SK-N-MC (cell line): ENCODE measurements around the gene MPG.
A peak's percentile ranks its signal among the peaks of the same experiment; 100 is the strongest.

Source experiments
- DNase-seq: peaks from one replicate; pipeline ENCODE4 v3.0.0-alpha.2; 2011; ENCODE audit warnings: low read depth, low spot score
- H3K27ac ChIP-seq: fragments of 200-600 bp; sonication (generic); 2 replicates; pipeline ENCODE4 v1.5.1; 2016; ENCODE audit warnings: mixed run types
- H3K36me3 ChIP-seq: fragments of 200-600 bp; sonication (generic); 2 replicates; pipeline ENCODE4 v1.6.1; 2017; ENCODE audit warnings: antibody characterized with exemption, low read length, mixed read lengths; ENCODE audit not compliant: insufficient read depth
- H3K4me3 ChIP-seq: fragments of 200-600 bp; sonication (generic); 2 replicates; pipeline ENCODE4 v1.5.1; 2016
- H3K9ac ChIP-seq: fragments of 200-600 bp; sonication (generic); 2 replicates; pipeline ENCODE4 v1.8.0; 2017; ENCODE audit warnings: mixed run types, mixed read lengths; ENCODE audit not compliant: insufficient read length
- H3K9me3 ChIP-seq: fragments of 200-600 bp; sonication (generic); 2 replicates; pipeline ENCODE4 v1.6.1; 2017; ENCODE audit warnings: low read depth, mild to moderate bottlenecking, antibody characterized with exemption, low read length, moderate library complexity, mixed read lengths
- EZH2 ChIP-seq: fragments of 200-600 bp; sonication (generic); IDR thresholded peaks from one replicate; pipeline ENCODE4 v1.6.1; 2017; ENCODE audit warnings: antibody characterized with exemption
- FOXP2 ChIP-seq: optimal IDR thresholded peaks from 2 replicates; pipeline ENCODE3; 2011; ENCODE audit warnings: mild to moderate bottlenecking, moderate library complexity; ENCODE audit not compliant: insufficient read depth; ENCODE audit errors: extremely low read length, control extremely low read depth
- POLR2AphosphoS5 ChIP-seq: IDR thresholded peaks from 2 replicates; pipeline ENCODE4 v1.6.1; 2012; ENCODE audit warnings: mild to moderate bottlenecking, low read depth, low read length, borderline replicate concordance

The MPG gene

DNA sequence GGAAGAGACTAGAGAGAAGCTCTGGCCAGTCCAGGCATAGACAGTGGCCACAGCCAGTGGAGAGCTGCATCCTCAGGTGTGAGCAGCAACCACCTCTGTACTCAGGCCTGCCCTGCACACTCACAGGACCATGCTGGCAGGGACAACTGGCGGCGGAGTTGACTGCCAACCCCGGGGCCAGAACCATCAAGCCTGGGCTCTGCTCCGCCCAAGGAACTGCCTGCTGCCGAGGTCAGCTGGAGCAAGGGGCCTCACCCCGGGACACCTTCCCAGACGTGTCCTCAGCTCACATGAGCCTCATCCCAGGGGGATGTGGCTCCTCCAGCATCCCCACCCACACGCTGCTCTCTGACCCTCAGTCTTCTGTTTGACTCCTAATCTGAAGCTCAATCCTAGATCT is 8.8 kb upstream of the MPG start:
- TF ChIP-seq FOXP2 (no peak), EZH2 (no peak), POLR2AphosphoS5 (no peak)
- Histone ChIP-seq H3K9me3 (no peaks in the 10 kb centered on the region), H3K27ac (no peak overlapping the region), H3K4me3 (no peak overlapping the region), H3K9ac (no peak overlapping the region), H3K36me3 (no peaks in the 10 kb centered on the region)
- DNase-seq = no peak

DNA sequence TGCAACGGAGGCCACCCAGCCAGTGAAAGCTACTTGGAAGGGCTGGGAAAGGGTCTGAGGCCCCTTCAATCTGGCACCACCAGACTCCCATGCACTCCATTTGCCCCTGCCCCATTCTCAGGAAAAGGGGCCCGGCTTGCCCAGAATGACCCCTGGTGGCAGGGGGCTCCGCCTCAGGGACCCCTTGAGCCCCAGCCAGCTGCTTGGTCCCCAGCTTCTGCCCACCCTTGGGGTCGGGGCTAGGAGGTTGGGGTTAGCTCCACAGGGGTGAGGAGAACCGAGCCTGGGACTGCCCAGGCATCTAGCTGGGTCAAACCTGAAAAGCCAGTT is 6.8 kb upstream of the MPG start:
- H3K9me3 ChIP-seq = no peaks in the 10 kb centered on the region
- no peaks in the 10 kb centered on the region for H3K36me3 ChIP-seq
- no peak overlapping the region for H3K27ac ChIP-seq
- DNase-seq = no peak
- H3K9ac ChIP-seq = no peak overlapping the region
- TF ChIP-seq POLR2AphosphoS5 = no peak
- TF ChIP-seq FOXP2 = no peak
- TF ChIP-seq EZH2 = no peak
- peak overlapping the region; percentile 72 for H3K4me3 ChIP-seq

DNA sequence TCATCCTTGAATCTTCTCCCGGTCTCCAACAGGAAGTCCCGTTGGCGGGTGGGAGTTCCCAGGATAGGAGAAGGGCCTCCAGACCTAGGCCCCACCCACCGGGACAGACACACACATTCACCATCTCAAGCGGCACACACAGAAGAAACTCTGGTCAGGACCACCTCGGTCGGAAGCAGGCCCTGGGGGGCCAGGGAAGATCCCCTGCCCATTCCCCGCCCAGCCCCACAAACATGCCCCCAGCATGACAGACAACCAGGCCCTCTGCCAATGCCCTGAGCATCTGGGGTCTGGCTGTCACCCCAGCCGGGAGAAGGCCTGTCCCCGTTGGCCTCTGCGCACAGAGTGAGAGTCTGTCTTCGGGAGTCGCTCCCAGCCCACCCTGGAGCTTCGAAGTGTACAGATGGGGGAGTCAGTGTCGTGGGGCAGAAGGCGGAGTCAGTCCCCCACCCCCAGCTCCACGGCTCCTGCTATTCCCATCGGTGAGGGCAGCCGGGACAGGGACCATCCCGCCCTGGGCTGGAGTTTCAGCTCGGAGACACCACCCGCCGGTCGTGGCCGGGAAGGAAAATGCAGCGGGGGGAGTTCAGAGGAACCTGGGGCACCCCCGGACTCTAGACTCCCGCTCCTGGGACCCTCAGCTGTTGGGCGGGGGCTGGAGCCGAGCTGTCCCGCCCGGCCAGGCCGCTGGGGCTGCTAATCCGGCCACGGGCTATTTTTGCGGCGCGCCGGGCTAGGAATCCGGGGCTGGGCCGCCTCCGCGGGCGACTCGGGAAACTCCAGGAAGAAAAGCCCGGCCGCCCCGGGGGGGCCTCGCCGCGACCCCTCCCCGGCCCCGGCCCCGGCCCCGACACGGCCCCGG is 6.3 kb upstream of the MPG start:
- peak overlapping the region; percentile 72 for H3K4me3 ChIP-seq

DNA sequence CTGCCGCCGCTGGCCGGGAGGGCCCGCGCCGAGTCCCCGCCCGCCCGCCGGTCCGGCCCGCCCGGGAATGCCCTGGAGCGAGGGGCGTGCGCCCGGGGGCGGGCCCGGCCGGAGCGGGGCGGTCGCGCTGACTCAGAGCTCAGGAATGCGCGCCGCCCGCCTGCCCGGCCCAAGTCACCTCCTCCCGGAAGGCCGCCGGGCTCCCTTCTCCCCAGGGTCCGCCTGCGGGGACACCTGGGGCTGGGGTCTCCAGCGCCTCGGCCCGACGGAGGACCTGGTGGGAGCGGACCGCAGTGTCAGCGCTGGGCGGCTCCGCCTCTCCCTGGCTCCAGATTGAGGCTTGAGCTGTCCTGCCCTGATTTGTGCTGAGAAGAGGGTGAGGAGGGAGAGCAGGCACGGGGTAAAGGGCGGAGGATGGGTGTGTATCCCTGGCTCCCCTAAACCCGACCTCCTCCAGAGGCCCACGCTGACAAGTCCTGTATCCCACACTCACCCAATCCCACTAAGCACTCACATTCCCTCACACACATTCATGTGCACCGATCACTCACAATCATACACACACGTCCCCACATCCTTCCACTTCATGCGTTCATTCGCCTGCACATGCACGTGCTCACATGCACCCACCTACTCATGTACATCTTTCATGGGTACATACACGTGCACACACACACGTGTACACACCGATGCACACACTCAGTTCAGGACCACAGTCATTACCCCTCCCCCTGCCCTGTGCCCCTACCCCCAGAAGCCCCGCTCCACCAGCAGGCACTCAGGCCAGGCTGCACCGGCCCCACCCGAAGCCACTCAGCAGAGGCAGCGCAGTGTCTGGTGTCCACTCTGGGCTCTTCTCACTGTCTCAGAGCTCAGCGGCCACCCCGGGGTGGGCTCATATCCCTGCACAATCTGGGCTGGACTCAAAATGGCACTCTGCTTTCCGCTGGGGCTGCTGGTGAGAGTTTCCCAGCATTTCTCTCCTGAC is 5.2 kb upstream of the MPG start, which contains the start of gene RHBDF1:
TSS of gene RHBDF1 (minus strand) at position 71 of the 988 bp plus-strand sequence. CDS start 7,616 bp downstream, outside the sequence.
- H3K27ac ChIP-seq = no peak within 1 kb of the TSS
- no peaks in the 10 kb centered on the region for H3K9me3 ChIP-seq
- DNase-seq = no peak
- TF ChIP-seq FOXP2 (no peak), POLR2AphosphoS5 (no peak), EZH2 (no peak)
- H3K4me3 ChIP-seq = peak within 1 kb of the TSS; percentile 72
- H3K36me3 ChIP-seq = no peaks in the 10 kb centered on the region
- peak within 1 kb of the TSS; percentile 55 for H3K9ac ChIP-seq

More for the DNA sequence above, 6.3 kb upstream of the MPG start:
- Histone ChIP-seq H3K36me3 (no peaks in the 10 kb centered on the region), H3K9ac (peak overlapping the region; percentile 55), H3K27ac (no peak overlapping the region), H3K9me3 (no peaks in the 10 kb centered on the region)
- no peak for DNase-seq
- TF ChIP-seq POLR2AphosphoS5 (no peak), FOXP2 (no peak), EZH2 (no peak)

DNA sequence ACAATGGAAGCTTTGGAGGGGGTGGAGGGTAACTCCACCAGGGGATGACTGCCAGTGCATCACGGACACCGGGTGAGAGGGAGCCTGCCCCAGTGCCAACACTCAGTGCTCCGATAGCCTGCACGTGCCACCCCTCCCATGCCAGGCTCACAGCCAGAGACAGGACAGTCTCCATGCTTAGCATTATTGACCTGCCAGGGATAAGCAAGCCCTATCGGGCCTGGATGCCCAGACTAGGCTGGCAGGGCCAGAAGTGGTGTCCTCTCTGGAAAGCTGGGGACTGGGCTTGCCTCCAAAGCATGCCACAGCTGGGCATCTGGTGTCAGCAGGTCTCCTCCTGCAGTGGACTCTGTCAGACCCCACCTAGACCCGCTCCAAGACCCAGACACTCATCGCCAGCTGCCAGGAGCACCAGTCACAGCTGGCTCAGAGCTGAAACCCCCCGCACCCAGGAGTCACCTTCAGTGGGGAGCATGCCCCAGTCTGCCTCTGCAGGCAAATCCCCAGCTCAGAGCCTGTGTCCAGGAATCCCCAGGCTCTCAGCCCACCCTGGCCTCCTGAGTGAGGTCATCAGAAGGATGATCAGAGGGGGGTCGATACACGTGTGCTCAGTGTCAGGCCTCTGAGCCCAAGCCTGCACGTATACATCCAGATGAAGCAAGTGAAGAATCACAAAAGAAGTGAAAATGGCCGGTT is 3.8 kb upstream of the MPG start:
- H3K9me3 ChIP-seq = no peaks in the 10 kb centered on the region
- no peaks in the 10 kb centered on the region; the same call in 1 of the 2 replicates for H3K36me3 ChIP-seq
- TF ChIP-seq EZH2 (no peak), FOXP2 (no peak), POLR2AphosphoS5 (no peak)
- H3K4me3 ChIP-seq = no peak overlapping the region
- no peak overlapping the region for H3K9ac ChIP-seq
- no peak for DNase-seq
- H3K27ac ChIP-seq = no peak overlapping the region

DNA sequence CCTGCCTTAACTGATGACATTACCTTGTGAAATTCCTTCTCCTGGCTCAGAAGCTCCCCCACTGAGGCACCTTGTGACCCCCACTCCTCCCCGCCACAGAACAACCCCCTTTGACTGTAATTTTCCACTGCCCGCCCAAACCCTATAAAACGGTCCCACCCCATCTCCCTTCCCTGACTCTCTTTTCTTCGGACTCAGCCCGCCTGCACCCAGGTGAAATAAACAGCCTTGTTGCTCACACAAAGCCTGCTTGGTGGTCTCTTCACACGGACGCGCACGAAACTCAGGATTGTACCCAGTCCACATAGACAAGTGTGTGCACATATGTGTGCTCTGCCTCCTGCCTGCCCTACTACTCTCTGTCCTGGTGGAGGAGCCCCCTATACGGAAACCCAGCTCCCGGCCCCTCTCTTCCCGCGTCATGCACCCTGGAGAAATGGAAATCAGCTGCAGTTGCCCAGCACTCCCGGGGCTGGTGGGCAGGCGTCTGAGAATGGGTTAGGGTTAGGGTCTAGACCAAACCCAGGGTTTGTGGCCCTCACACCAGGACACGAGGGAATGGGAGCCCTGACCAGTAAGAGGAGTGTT is 3.2 kb upstream of the MPG start:
- no peak for DNase-seq
- Histone ChIP-seq H3K9me3 (no peaks in the 10 kb centered on the region), H3K36me3 (no peaks in the 10 kb centered on the region; the same call in 1 of the 2 replicates), H3K9ac (no peak overlapping the region), H3K4me3 (no peak overlapping the region), H3K27ac (0 out of 2 replicates have a peak overlapping the region, but pooled peaks have one; percentile 60)
- TF ChIP-seq POLR2AphosphoS5 (no peak), FOXP2 (no peak), EZH2 (no peak)

DNA sequence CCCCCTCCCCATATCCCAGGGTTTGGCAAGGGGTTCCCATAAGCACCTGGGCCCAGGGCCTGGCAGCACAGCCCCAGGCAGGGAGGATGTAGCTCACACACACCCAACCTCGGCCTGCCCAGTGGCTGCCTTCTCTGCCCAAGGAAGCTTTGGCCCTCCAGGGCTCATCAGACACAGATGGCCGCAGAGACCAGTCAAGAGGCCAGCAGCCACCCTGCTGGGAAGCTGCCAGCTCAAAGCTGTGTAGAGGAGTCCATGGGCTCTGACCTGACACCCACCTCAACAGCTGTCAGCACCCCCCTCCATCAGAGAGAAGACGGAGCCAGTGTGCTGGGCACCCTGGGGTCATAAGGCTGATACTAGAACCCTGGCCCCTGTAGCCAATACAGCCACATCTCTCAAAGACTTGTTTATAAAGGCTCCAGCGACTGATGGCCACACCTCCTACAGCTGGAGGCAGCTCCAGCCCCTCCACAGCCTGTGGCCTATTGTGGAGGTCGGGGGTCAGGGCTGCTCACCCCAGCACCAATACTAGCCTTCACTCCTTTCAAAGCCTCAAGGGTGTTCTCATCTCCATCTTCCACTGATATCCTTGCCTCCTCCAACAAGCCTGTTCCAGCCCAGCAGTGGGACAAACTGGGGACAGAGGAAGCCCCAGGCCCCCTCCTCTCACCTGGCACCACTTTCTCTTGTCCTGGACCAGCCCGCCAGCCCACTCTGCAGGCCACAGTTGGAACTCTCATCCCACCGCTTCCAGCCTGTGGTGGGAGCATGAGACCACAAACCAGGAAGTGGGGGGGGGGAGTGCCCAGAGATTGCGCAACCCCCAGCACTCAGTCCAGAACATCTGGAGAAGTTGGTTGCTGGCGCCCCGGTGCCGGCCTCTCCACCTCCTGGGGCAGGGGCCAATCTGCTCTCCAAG is 2.2 kb upstream of the MPG start:
- no peak for DNase-seq
- no peak overlapping the region for H3K9ac ChIP-seq
- TF ChIP-seq POLR2AphosphoS5 = no peak
- H3K4me3 ChIP-seq = peak overlapping the region; percentile 54
- H3K27ac ChIP-seq = peak overlapping the region; percentile 61; the same call in 1 of the 2 replicates
- no peaks in the 10 kb centered on the region for H3K9me3 ChIP-seq
- no peaks in the 10 kb centered on the region; the same call in 1 of the 2 replicates for H3K36me3 ChIP-seq
